HL-60/S4 treated with phorbol 12-myristate 13-acetate at 8.2 ng/mL for 4 days and 3 days (cell line): ENCODE data around the gene RPL26.
"Not testable (repeated sequence)": the region's sequence is repeated elsewhere in the genome, so short reads cannot be mapped to it uniquely, and the experiment has no call there.

Experiments
- in situ Hi-C: fragments of 300-500 bp; cut with MboI; formaldehyde crosslinking; loops from 2 replicates; pipeline ENCODE4 v1.15.0; 2022; ENCODE audit warnings: low sequenced_read_pairs

Gene RPL26

DNA sequence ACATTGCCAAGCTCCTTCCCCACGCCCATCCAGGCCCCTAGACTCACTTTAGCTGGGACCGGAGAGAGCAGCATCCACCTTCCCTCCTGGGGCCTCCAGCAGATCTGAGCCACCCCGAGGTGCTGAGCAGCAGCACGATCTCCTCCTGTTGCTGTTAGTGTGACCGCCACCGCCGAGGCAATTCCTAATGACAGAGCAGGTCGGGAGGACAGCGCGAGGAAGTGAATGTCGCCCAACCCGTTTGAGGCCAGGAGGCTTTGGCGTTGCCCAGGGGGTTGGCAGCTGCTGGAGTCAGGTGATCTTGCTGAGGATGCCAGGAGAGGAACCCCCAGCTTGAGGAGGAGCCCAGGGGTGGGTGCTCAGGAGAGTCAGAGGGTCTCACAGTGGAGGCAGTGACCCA is 14.6 kb upstream of the RPL26 start, which contains the start of gene RNF222:
Gene RNF222 (minus strand): TSS at position 192 of the 400 bp plus-strand sequence. CDS start 4,366 bp downstream, outside the sequence.
- in situ Hi-C loops: no loop called here

DNA sequence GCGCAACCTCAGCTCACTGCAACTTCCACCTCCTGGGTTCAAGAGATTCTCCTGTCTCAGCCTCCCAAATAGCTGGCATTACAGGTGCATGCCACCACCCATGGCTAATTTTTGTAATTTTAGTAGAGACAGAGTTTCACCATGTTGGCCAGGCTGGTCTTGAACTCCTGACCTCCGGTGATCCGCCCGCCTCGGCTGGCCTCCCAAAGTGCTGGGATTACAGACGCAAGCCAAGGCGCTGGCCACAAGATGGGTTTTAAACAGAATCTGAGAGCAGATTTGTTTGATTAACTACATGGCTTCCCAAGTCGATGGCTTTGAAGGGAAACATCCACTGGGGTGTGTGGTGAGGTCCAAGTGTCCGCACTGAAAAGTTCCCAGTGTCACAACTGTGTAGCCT is 11.5 kb upstream of the RPL26 start:
- in situ Hi-C loops: not testable (repeated sequence)

DNA sequence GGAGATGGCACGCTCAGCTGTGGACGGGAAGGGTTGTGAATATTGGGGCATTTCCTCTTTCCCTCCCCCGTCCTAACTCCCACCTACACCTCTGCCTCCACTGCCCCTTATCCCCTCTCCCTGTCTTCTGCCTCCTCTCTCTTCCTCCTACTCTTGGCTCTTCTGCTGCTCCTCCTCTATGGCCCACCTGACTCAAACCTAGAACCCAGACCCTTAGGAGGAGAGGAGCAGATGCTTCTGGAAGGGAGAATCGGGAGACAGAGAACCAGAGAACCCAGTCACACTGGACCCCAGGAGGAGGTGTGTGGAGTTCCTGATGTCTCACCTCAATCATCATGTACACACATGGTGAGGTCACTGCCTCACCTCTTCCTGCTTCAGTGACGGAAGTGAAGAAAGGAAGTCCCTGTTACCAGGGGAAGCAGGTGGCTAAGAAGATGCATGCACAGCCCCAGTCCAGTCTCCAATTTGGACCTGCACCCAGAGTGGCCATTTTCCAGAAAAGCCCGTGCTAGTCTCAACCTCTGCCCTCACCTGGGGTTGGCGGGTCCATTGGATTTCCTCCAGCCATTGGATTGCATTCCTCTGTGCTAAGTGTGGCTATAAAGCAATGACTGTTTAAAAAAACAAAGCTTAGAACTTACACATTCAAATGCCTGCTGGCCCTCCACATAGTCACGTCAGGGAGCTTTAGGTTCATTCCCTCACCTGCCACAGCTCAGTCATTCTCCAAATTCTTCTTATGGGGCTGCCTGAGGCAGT is 10.7 kb upstream of the RPL26 start:
- in situ Hi-C loops: no loop called here

DNA sequence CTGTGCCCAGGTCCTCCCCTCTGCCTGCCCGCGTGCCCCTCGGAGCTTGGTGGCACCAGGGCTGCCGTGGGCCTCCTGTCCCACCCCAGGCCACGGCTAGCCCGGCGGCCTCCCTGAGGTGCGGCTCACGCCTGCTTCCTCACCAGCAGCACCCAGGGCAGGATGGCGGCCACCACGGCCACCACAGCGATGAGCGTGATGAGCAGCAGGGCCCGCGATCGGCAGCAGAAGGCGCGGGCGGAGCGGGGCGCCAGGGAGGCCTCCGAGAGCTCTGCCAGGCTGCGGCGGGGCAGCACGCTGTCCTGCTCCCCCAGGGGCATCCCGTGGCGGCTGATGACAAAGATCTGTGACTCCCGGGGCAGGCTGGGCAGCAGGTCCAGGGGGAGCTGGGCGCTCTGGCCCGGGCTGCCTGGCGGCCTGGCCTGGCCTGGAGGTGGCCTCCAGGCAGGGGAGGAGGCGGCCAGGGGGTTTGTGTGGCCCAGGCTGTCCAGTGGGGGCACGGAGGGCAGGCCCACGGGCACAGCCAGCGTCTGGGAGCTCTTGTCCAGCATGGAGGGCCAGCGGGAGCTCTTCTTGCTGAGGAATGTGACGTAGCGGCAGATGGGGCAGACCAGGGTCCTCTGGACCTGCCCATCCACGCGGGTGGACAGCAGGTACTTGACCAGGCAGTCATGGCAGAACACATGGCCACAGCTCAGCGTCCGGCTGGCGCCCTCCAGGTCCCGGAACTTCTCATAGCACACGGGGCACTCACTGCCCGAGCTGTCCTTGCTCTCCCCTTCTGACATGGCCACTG is 9.9 kb upstream of the RPL26 start:
- in situ Hi-C loops: no loop called here

DNA sequence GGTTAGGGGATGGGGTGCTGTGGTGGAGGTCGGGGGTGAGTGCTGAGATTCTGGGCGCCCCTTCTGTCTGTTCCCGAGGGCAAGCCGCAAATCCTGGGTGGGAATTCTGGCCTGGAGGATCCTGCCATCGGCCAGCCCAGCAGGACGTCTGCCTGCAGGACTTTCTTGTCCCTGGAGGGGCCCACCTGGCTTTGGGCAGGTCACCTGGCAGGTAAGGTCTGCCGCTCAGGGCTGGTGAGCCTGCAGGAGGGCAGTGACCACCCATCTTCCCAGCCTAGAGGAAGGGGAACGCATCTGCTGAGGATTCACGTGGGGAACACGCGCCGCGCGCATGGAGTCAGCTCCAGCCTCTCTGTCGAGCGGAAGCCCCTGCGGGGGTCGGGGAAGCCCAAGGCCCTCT is 9.3 kb upstream of the RPL26 start:
- in situ Hi-C loops: no loop called here

DNA sequence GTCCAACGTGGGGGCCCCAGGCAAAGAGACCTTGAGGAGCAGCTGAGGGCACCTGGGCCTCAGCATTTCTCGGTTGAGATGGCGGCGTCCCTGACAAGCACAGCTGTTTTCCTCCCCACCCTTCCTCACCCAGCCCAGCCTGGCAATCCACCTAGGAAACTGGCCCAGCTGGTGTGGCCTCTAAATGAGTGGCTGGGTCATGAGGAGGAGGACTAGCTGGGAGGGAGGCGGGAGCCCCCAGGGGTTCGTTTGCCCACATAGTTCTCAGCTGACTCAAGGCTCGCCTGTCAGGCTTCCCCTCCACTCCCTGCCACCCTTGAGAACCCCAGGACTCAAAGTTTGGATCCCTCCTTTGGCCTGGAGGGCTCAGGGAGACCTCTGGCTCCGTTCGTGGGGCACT is 8.7 kb upstream of the RPL26 start:
- in situ Hi-C loops: no loop called here

DNA sequence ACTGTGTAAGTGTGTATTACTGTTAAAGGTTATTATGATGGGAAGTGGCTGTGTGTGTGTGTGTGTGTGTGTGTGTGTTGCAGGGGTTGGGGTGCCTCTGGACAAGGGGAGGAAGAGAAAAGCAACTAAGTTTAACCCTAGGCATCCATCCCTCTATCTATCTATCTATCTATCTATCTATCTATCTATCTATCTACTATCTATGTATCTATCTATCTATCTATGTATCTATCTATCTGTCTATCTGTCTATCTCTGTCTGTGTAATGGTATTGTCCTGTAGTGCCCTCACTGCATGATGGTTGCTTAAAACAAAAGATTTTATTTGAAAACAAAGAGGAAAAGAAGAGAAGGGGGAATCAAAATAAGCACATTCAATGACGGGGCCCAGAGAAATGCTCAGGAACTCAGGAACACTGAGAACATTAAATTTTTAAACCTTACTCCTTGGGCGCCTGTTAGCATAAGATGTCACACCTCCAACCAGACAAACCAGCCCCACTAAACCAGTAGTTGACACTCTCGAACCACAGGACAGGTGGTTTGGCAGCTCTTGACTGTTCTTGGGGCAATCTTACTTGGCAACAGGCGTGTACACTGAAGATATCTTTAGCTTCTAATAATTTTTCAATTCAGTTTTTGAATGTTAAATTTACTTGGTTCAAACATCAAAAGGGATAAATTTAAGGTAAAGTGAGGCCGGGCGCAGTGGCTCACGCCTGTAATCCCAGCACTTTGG is 5.1 kb upstream of the RPL26 start:
- in situ Hi-C loops: no loop called here

DNA sequence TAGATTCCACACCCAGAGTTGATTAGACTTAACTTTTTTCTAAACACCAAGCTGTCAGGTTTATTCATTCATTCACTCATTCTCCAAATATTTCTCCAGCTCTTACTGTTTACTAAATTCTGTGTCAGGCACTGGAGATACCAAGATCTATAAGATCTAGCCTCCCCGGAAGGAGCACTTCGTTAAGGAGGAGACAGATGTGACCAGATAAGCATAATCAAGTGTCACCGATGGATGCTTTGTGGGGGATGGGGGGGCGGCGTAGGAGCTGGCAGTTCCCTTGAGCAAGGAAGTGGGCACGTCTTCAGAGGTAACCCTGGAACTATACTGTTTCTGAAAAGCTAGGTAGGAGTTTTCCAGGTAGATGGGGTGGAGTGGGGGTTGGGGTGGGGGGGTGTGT is 3.8 kb upstream of the RPL26 start:
- in situ Hi-C loops: no loop called here

DNA sequence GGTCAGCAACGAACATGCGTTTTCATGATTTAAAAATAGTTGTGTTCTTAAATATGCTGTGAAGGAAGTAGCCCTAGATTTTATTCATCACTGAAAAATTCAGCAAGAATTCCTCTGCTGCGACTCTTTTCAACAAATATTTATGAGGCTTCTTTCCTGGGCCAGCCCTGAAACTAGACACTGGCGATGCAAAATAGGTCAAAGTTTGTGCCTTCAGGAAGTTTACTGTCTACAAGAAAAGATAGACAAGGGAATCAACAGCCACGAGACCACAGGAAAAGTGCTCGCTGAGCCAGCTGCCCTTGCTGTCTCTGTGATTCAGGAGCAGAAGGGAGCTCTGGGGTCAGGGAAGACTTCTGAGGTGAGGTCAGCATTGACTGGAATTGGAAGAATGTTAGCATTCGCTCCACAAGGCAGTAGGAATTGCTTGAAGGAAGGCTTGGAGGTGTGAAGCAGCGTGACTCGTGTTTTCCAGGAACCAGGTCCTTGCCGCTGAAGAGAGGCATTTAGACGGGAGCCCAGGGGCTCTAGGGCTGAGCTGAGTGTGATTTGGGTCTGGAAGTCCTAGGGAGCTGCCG is 1.9 kb upstream of the RPL26 start:
- in situ Hi-C loops: no loop called here

DNA sequence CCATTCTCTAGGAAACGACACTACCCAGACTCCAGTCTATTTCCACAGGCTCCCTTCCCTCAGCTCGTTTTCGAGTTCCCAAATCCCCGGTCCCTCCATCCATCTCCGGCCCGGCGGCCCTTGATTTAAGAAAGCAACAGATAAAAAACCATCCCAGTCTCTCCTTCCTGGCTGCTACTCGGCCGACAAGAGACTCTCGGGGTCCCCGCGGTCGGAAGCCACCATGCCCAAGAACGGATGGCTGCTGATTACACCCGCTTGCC is 182 bp downstream of the RPL26 start:
- in situ Hi-C loops: no loop called here

DNA sequence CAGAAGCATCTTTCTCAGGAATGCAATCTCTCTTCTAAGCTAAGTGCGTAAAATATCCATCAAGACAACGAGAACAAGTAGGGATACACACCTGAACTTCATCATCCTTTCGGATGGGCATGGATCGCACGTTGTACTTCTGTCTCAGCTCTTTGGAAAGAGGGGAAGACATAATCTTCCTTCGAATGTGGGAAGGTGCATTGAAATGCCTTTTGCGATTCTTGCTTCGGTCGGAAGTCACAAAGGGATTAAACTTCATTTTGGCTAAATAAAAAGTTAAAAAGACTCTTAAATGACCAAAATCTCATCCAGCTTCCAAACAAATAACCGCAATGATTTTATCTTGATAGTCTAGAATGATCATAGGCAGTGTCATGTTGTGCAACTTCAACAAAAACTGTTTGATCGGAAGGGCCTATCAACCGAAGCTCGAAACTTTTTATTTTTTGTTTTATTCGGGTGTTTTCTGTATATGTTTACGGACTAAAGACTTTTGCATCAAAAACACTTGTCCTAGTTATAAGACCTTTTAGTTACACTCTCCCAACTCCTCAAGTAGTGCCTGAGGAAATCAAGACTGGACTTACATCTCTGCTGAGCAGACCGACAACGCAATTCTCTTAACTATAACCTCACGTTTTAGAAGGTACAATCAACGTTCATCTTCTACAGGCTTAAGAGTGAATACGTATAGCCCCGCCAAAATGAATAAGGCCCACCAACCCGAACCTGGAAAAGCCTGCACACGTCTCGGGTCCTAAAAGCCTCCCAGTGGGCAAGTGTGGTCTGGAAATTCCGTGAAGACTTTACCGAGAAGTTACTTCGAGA is 727 bp downstream of the RPL26 start:
- in situ Hi-C loops: no loop called here

DNA sequence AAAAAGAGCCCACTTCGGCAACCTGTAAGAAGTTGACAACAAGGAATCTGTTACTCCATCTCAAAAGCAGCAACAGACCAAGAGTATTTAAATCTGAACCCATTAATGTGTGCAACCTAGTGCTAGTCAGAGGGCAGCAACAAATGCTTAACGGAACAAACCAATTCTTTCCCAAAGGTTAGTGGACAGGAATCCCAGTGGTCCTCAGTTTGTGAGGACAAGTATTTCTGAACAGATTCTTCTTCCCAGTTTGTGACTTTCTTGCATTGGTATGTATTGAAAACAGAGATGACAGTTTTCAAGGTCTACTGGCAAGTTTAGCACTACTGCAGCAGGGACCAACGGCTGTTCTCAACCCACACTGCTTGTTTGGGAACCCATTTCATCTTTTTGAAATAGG is 2.9 kb downstream of the RPL26 start:
- in situ Hi-C loops: no loop called here

DNA sequence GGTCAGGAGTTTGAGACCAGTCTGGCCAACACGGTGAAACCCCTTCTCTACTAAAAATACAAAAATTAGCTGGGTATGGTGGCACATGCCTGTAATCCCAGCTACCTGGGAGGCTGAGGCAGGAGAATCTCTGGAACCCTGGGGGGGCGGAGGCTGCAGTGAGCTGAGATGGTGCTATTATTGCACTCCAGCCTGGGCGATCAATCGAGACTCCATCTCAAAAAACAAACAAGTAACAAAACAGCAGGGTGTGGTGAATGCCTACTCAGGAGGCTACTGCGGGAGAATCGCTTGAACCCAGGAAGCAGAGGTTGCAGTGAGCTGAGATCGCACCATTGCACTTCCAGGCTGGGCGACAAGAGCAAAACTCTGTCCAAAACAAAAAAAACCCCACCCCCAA is 4.9 kb downstream of the RPL26 start:
- in situ Hi-C loops: not testable (repeated sequence)

DNA sequence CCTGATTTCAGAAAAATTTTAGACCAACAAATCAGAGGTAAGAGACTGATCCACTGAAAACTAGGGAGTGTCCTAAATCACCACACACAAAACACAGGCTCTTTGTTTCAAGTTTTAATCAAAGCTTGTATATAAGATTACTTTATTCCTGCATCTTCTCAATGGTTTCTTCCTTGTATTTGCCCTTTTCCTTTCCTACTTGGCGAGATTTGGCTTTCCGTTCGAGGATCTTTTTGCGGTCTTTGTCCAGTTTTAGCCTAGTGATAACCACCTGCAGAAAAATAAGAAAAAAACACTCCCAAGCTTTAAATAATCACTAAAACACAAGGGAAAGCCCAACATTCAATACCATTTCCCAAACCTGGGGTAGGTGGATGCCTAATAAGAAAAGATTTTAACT is 5.6 kb downstream of the RPL26 start:
- in situ Hi-C loops: no loop called here

DNA sequence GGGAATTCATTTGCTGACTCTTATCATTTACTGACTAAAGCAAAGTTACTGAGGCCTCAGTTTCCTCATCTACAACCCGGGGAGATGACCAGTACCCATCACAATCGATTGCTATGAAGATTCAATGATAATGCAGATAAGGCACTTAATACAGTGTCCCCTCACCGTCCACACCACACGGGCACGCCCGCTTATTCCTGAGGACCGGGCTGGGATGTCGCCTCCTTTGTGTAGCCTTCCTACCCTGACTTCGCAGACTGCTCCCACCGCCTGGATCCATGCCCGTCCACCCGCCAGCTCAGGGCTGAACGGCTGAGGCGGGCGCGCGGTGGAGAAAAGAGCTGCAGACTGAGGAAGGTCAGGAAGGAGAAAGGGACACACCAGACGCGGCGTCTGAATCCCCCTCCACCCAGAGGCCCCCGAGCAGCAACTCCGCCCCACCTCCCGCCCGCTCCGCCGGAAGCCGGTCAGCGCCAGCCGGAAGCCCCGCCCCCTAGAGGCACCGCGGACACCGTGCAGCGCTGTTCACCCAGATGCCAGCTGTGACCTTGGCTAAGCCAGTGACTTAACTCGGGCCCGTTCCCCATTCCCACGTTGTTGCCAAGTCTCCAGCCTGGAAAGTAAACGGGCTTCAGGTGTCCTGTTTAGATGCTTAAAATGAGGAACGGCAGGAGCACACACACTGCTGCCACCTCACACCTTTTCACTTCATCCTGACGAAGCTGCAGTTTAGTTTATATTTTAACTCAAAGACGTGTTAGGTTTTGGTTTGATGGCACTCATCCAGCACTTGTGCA is 6.5 kb downstream of the RPL26 start, which contains the start of gene KRABD2:
Gene KRABD2 (minus strand): TSS at position 434 of the 797 bp plus-strand sequence.
- in situ Hi-C loops: no loop called here

DNA sequence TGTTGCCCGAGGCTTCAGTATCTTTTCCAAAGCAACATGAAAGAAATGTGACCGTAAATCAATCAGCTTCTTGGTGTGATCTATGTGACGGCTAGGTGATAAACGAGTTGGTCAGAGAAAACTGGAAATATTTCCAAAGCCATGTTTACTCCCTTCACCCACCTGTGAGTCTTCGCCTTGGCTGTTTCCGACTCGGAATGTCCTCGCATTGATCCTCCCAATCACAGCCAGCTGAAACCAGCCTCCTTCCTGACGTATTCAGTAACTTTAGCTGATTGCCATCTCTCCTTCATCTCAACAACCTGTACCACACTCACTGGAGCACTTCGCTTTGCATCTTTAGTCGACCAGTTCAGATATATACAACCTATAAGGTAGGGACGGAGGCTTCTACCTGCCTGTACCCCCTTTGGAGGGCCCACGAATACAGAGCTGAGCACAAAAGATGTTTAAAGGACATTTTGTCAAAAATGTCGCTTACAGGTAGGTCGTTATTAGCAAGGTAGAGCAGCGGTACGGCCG is 7.2 kb downstream of the RPL26 start:
- in situ Hi-C loops: no loop called here

DNA sequence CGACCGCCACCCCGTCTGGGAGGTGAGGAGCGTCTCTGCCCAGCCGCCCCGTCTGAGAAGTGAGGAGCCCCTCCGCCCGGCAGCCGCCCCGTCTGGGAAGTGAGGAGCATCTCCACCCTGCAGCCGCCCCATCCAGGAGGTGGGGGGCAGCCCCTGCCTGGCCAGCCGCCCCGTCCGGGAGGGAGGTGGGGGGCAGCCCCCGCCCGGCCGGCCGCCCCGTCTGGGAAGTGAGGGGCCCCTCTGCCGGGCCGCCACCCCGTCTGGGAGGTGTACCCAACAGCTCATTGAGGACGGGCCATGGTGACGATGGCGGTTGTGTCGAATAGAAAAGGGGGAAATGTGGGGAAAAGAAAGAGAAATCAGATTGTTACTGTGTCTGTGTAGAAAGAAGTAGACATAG is 9.1 kb downstream of the RPL26 start:
- in situ Hi-C loops: not testable (repeated sequence)

DNA sequence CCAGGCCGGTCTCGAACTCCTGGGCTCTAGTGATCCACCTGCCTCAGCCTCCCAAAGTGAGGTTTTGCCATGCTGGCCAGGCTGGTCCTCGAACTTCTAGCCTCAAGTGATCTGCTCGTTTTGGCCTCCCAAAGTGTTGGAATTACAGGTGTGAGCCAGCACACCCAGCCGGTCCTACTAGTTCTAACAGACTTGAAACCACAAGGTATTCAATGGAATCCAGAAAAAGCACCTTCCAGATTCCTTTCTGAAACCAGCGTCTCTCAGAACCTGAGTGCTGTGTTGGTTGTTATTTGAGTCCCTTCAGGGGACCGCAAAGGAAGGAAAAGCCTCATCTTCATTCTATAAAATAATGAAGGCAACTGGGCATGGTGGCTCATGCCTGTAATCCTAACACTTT is 10.6 kb downstream of the RPL26 start:
- in situ Hi-C loops: no loop called here

DNA sequence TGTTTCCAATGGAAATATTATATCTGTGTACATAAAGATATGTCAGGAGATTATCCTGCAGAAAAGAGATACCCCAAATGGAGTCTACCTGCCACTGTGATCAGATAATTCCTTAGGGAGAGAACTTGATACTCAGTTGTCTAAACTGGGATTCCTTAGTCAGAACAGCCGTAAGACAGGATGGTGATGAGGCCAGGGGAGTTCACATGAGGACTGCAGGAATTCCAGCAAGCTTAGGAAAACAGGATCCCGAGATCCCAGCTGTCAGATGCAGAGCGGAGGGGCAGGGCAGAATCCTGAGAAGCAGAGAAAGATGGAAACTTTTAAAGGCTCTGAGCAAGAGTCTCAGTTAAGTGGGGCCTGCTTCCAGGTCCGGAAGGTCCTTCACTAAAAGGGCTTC is 11.2 kb downstream of the RPL26 start:
- in situ Hi-C loops: no loop called here

DNA sequence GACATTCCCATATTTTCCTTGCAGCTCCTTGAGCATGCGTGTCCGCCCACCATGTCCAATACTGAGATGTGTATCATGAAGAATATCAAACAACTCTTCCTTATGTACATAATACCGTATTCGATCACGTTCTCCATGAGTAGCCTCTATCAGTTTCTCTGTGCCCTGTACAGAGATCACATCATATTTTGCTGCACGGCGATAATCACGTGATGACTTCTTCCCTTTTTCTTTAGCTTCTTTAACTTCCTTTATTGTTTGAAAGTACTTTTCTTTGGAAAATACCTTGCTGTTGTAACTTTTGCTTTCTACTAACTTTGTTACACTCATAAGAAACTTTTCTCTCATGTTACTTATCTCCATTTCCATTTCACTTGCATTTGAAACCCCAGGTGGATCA is 13.0 kb downstream of the RPL26 start:
- in situ Hi-C loops: no loop called here
